K562 (cell line): ENCODE measurements around the gene AIFM3. TPM values are rescaled to one million over a fixed set of nuclear protein-coding genes. Genes with fewer than 3 reads are reported as not detected.

Experiments used
- BHLHE40 ChIP-seq: IDR thresholded peaks from 2 replicates; pipeline ENCODE4 v1.6.1; 2011; ENCODE audit warnings: low read length, improper control_type of control experiment
- CC2D1A ChIP-seq: fragments of 450-650 bp; IDR thresholded peaks from 2 replicates; pipeline ENCODE4 v1.6.1; 2017; ENCODE audit warnings: mild to moderate bottlenecking
- DMBX1 ChIP-seq: fragments of 250-450 bp; sonication (Bioruptor Pico); IDR thresholded peaks from 2 replicates; pipeline ENCODE4 v1.8.0; 2022; ENCODE audit warnings: inconsistent platforms, mild to moderate bottlenecking, moderate library complexity, borderline replicate concordance
- ELF2 ChIP-seq: fragments of 250-450 bp; sonication (Bioruptor Pico); IDR thresholded peaks from 2 replicates; pipeline ENCODE4 v1.5.0; 2021; ENCODE audit warnings: mild to moderate bottlenecking
- ELK3 ChIP-seq: fragments of 450-650 bp; formaldehyde crosslinking; IDR thresholded peaks from 2 replicates; pipeline ENCODE4 v1.4.0; 2020; ENCODE audit warnings: mild to moderate bottlenecking
- ERF ChIP-seq: fragments of 450-650 bp; formaldehyde crosslinking; IDR thresholded peaks from 2 replicates; pipeline ENCODE4 v1.4.0; 2020; ENCODE audit warnings: mild to moderate bottlenecking, mixed read lengths
- GTF2E2 ChIP-seq: fragments of 200-800 bp; sonication (Bioruptor generic); IDR thresholded peaks from 2 replicates; pipeline ENCODE4 v1.6.1; 2016; ENCODE audit warnings: missing genetic modification characterization, missing compliant biosample characterization
- MIER1 ChIP-seq: fragments of 450-650 bp; IDR thresholded peaks from 2 replicates; pipeline ENCODE4 v1.6.1; 2016; ENCODE audit warnings: antibody characterized with exemption, mild to moderate bottlenecking, low read depth
- TARDBP ChIP-seq: fragments of 450-650 bp; IDR thresholded peaks from 2 replicates; pipeline ENCODE4 v1.6.1; 2016
- ZBED1 ChIP-seq: IDR thresholded peaks from 2 replicates; pipeline ENCODE4 v1.6.1; 2014
- ZBTB11 ChIP-seq, 3 experiments: fragments of 200-800 bp in 1 of 3; fragments of 250-450 bp in 1 of 3; fragments of 450-650 bp in 1 of 3; sonication (Bioruptor Pico) in 1 of 3; sonication (Bioruptor generic) in 1 of 3; formaldehyde crosslinking in 1 of 3; IDR thresholded peaks; 2 replicates each; pipeline versions ENCODE4 v1.6.1 to v1.8.0; 2016 to 2022; ENCODE audit warnings: mild to moderate bottlenecking in 2 of 3, missing genetic modification characterization in 2 of 3, missing compliant biosample characterization in 1 of 3, moderate library complexity in 1 of 3
- ZBTB9 ChIP-seq: fragments of 450-650 bp; formaldehyde crosslinking; IDR thresholded peaks from 2 replicates; pipeline ENCODE4 v1.4.0; 2020; ENCODE audit warnings: mild to moderate bottlenecking, moderate library complexity
- ZEB2 ChIP-seq: fragments of 450-650 bp; IDR thresholded peaks from 2 replicates; pipeline ENCODE4 v1.6.1; 2016
- ZNF561 ChIP-seq: fragments of 450-650 bp; formaldehyde crosslinking; conservative IDR thresholded peaks from 2 replicates; pipeline ENCODE4 v1.4.0; 2020; ENCODE audit warnings: mild to moderate bottlenecking, moderate library complexity
- ZNF695 ChIP-seq: fragments of 450-650 bp; formaldehyde crosslinking; IDR thresholded peaks from 2 replicates; pipeline ENCODE4 v1.4.0; 2020; ENCODE audit warnings: mild to moderate bottlenecking, moderate library complexity
- polyA plus RNA-seq, 8 experiments: library from polyadenylated mRNA; depleted of rRNA in 4 of 8; stranded (reverse) in 5 of 8; unstranded in 3 of 8; fragments of >200 nt; fragmentation: Nextera tagmentation in 2 of 8; fragmentation: Illumina TruSeq in 1 of 8; extraction: Ambion mirVana in 2 of 8; extraction: Trizol in 1 of 8; gene quantifications; 2 replicates each; pipeline versions ENCODE4 v1.2.1 to v1.2.3, GENCODE V29; 2011 to 2014; ENCODE audit warnings: inconsistent platforms in 1 of 8, missing spikeins in 1 of 8
- total RNA-seq, 7 experiments: library from RNA; depleted of rRNA in 6 of 7; stranded (reverse); fragments of >200 nt in 6 of 7; fragmentation: Illumina TruSeq in 2 of 7; extraction: Trizol in 2 of 7; gene quantifications; 2 replicates each; pipeline versions ENCODE4 v1.2.1 to v1.2.3, GENCODE V29; 2011 to 2021; ENCODE audit warnings: low replicate concordance in 1 of 7
- TF ChIP-seq, protein P1 (sequence below), 2 experiments: fragments of 450-650 bp; IDR thresholded peaks; 2 replicates each; pipeline ENCODE4 v1.6.1; 2018; ENCODE audit warnings: mild to moderate bottlenecking in 2 of 2, low read depth in 1 of 2; ENCODE audit not compliant: partially characterized antibody in 2 of 2
- TF ChIP-seq, protein P2 (sequence below): fragments of 250-450 bp; sonication (Bioruptor Pico); IDR thresholded peaks from 2 replicates; pipeline ENCODE4 v1.4.0; 2020; ENCODE audit warnings: borderline replicate concordance

Gene AIFM3
- total and polyA plus RNA-seq, 9 of the 15 experiments (the other 6 are each of a cell fraction or from before 2014, with no cell fraction given): 0.03 to 0.20 (median 0.07) TPM; not detected in 1

GRCh38 chr22:21013657-21014201, 46.7 kb downstream of the AIFM3 start (continued):
- TF ChIP-seq ZNF561 (CRISPR knock-in tag) (peak; percentile 79; the same call in 1 of the 2 replicates), ZEB2 (no peak), BHLHE40 (no peak), TARDBP (no peak), CC2D1A (no peak), DMBX1 (CRISPR knock-in tag) (peak; percentile 69), ZBTB9 (CRISPR knock-in tag) (peak; percentile 57), ERF (CRISPR knock-in tag) (peak; percentile 95), ELK3 (CRISPR knock-in tag) (no peak), ZNF695 (CRISPR knock-in tag) (peak; percentile 79; the same call in 1 of the 2 replicates), MIER1 (no peak), ZBED1 (no peak), ZBTB11 (CRISPR knock-in tag; IDR thresholded peaks at IDR 0.05) (peak in 1 of 3 experiments; percentile 50; a peak in 1 of 6 replicates), GTF2E2 (tag) (no peak), ELF2 (CRISPR knock-in tag) (peak; percentile 85)
- TF ChIP-seq, protein P1, sequence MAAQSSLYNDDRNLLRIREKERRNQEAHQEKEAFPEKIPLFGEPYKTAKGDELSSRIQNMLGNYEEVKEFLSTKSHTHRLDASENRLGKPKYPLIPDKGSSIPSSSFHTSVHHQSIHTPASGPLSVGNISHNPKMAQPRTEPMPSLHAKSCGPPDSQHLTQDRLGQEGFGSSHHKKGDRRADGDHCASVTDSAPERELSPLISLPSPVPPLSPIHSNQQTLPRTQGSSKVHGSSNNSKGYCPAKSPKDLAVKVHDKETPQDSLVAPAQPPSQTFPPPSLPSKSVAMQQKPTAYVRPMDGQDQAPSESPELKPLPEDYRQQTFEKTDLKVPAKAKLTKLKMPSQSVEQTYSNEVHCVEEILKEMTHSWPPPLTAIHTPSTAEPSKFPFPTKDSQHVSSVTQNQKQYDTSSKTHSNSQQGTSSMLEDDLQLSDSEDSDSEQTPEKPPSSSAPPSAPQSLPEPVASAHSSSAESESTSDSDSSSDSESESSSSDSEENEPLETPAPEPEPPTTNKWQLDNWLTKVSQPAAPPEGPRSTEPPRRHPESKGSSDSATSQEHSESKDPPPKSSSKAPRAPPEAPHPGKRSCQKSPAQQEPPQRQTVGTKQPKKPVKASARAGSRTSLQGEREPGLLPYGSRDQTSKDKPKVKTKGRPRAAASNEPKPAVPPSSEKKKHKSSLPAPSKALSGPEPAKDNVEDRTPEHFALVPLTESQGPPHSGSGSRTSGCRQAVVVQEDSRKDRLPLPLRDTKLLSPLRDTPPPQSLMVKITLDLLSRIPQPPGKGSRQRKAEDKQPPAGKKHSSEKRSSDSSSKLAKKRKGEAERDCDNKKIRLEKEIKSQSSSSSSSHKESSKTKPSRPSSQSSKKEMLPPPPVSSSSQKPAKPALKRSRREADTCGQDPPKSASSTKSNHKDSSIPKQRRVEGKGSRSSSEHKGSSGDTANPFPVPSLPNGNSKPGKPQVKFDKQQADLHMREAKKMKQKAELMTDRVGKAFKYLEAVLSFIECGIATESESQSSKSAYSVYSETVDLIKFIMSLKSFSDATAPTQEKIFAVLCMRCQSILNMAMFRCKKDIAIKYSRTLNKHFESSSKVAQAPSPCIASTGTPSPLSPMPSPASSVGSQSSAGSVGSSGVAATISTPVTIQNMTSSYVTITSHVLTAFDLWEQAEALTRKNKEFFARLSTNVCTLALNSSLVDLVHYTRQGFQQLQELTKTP (IDR thresholded peaks at IDR 0.05; ENCODE audit: low read depth in 1 of 2, partially characterized antibody in 2 of 2): no peak
- TF ChIP-seq, protein P2, sequence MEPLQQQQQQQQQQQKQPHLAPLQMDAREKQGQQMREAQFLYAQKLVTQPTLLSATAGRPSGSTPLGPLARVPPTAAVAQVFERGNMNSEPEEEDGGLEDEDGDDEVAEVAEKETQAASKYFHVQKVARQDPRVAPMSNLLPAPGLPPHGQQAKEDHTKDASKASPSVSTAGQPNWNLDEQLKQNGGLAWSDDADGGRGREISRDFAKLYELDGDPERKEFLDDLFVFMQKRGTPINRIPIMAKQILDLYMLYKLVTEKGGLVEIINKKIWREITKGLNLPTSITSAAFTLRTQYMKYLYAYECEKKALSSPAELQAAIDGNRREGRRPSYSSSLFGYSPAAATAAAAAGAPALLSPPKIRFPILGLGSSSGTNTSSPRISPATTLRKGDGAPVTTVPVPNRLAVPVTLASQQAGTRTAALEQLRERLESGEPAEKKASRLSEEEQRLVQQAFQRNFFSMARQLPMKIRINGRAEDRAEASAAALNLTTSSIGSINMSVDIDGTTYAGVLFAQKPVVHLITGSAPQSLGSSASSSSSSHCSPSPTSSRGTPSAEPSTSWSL (CRISPR knock-in tag): peak; percentile 97
